Activated CD4-positive, alpha-beta T cell treated with anti-CD3 and anti-CD28 coated beads, Interleukin-2, amount 50 U/mL, for 24 hours (primary cell): ENCODE results near the gene CLASP2.
"Not testable (repeated sequence)": the region's sequence is repeated elsewhere in the genome, so short reads cannot be mapped to it uniquely, and the experiment has no call there.

Experiments
- DNase-seq, 2 donors: peaks; one replicate each; pipeline ENCODE4 v3.0.0-alpha.2; 2020; ENCODE audit warnings: low read depth in 1 of 2, low spot score in 1 of 2

Gene CLASP2

DNA sequence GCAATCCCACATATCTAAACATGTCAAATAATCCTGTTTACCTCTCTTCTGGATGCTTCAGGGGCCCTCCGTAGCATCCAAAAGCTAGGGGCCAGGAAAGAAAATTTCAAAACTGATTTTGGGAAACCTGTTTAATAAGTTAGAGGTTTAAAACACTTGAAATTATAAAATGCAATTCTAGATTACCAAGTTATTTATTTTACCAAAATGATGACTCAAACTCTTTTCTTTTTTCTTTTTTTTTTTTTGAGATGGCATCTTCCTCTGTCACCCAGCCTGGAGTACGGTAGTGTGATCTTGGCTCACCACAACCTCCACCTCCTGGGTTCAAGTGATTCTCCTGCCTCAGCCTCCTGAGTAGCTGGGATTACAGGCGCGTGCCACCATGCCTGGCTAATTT, 258.5 kb downstream of the CLASP2 start:
- not testable (repeated sequence) for DNase-seq

DNA sequence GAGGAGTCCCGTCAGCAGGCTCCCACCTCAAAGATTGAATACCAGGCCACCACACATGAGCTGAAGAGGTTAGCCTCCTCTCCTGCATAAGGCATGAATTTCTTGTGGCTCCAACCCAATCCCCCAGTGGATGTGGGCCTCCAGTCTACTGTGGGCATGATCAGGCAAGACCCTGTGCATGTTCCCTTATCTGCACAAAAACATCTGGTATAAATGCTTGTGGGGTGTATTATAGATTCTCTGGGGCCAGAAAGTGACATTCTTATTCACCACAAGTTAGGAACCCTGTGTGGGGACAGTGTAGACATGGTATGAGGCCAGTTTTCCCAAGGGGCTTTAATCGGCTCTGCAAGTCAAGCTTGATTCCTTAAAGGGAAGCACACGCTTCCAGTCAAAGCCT, 259.6 kb downstream of the CLASP2 start:
- no peak for DNase-seq

DNA sequence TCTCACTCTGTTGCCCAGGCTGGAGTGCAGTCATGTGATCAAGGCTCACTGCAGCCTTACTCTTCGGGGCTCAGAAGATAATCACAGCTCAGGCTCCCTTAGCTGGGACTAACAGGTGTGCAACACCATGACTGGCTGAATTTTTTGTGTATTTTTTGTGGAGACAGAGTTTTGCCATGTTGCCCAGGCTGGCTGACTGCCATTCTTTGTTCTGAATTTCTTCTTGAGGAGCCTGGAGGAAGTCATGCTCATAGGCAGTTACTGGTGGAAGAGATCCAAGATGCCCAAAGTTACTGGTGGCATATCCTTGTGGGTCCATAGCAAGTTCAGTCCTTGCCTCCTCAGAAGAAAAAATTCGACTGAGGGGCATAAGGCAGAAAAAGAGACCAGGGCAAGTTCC, 261.3 kb downstream of the CLASP2 start:
- DNase-seq: no peak

DNA sequence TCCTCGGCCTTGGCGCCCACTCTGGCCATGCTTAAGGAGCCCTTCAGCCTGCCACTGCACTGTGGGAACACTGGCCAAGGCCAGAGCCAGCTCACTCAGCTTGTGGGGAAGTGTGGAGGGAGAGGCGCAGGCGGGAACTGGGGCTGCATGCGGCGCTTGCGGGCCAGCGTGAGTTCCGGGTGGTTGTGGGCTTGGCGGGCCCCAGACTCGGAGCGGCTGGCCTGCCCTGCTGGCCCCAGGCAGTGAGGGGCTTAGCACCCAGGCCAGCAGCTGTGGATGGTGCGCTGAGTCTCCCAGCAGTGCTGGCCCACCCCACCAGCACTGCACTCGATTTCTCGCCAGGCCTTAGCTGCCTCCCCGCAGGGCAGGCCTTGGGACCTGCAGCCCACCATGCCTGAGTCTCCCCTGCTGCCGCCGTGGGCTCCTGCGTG, 264.7 kb downstream of the CLASP2 start:
- no peak for DNase-seq

DNA sequence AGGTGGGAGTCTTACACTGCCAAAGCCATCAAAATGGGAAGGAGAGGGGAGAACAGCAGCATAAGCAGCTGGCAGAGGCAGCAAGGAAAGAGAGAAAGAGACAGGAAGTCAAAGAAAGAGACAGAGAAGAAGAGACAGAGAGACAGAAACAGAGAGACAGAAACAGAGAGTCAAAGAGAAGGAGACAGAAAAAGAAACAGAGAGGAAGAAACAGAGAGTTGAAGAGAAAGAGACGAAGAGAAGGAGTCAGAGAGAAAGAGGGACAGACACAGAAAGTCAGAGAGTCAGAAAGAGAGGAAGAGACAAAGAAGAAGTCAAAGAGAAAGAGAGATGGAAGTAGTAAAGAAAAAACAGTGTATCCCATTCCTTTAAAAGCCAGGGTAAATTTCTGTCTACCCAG, 266.1 kb downstream of the CLASP2 start:
- not testable (repeated sequence) for DNase-seq

DNA sequence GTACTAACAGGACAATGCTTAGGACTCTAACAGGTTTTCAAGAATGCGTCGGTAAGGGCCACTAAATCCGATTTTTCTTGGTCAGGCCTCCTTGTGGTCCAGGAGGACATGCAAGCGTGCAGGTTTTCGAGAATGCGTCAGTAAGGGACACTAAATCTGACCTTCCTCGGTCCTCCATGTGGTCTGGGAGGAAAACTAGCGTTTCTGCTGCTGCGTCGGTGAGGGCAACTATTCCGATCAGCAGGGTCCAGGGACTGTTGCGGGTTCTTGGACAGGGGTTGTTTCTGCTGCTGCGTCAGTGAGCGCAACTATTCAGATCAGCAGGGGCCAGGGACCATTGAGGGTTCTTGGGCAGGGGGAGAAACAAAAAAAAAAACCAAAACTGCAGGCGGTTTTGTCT, 270.1 kb downstream of the CLASP2 start:
- no peak for DNase-seq

DNA sequence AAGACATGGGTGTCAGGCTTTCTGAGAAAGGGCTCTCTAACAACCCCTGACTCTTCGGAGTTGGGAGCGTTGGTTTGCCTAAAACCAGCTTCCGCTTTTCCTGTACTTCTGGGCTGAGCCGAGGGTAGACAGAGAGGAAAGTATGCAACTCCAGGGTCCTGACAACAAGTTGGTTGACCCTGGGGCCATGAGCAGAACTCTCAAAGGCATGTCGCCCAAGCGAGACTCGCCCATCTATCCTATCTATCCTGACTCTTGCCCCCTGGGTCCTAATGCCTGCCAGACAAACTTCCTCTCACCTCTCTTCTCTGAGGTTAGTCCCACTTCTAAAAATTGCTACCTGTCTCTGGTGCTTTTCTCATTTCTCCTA, 270.8 kb downstream of the CLASP2 start:
- not testable (repeated sequence) for DNase-seq
